ENCODE data around the gene TOMM20.

TOMM20 gene

GRCh38 chr1:235067396-235068157 lies 61.1 kb downstream of the TOMM20 start:
- peaks cover 12% of the 10 kb centered on the region for H3K4me1 ChIP-seq
- no peaks in the 10 kb centered on the region for H3K27me3 ChIP-seq
- peak; percentile 78 for DNase-seq
- no peaks in the 10 kb centered on the region for H3K36me3 ChIP-seq
- no peak overlapping the region for H3K4me3 ChIP-seq (ENCODE audit: low read depth, low read length)
- no peak for TF ChIP-seq CTCF (IDR thresholded peaks at IDR 0.05; ENCODE audit: low read depth, low read length)
- no peaks in the 10 kb centered on the region for H3K9me3 ChIP-seq

GRCh38 chr1:235063068-235063765 lies 65.4 kb downstream of the TOMM20 start:
- Histone ChIP-seq H3K36me3 (no peaks in the 10 kb centered on the region), H3K4me1 (peaks cover 13% of the 10 kb centered on the region), H3K9me3 (no peaks in the 10 kb centered on the region), H3K4me3 (ENCODE audit: low read depth, low read length) (no peak overlapping the region), H3K27me3 (no peaks in the 10 kb centered on the region)
- no peak for DNase-seq
- TF ChIP-seq CTCF (IDR thresholded peaks at IDR 0.05; ENCODE audit: low read depth, low read length) = no peak

- DNase-seq = no peak
- Histone ChIP-seq H3K27me3 (no peaks in the 10 kb centered on the region), H3K4me1 (peaks cover 3% of the 10 kb centered on the region; the same call in 1 of the 2 replicates), H3K9me3 (no peaks in the 10 kb centered on the region), H3K4me3 (ENCODE audit: low read depth, low read length) (no peak overlapping the region), H3K36me3 (no peaks in the 10 kb centered on the region)
- TF ChIP-seq CTCF (IDR thresholded peaks at IDR 0.05; ENCODE audit: low read depth, low read length) = no peak
These were observed 67.8 kb downstream of the TOMM20 start for GRCh38 chr1:235060607-235061470.

Measured in BE2C (cell line).